ENCODE measurements around the gene BTBD16.
A peak's percentile ranks its signal among the peaks of the same experiment; 100 is the strongest.

The BTBD16 gene

GRCh38 chr10:122373721-122374120 lies 102.6 kb downstream of the BTBD16 start:
- peak; percentile 15 for DNase-seq (ENCODE audit: low spot score)

GRCh38 chr10:122374237-122374858 lies 103.3 kb downstream of the BTBD16 start, which contains the start of gene PLEKHA1:
PLEKHA1 (plus strand) TSS chr10:122374708; CDS start chr10:122393201, 18,493 bp downstream.
- DNase-seq (ENCODE audit: low spot score), result peak; percentile 92

DNA sequence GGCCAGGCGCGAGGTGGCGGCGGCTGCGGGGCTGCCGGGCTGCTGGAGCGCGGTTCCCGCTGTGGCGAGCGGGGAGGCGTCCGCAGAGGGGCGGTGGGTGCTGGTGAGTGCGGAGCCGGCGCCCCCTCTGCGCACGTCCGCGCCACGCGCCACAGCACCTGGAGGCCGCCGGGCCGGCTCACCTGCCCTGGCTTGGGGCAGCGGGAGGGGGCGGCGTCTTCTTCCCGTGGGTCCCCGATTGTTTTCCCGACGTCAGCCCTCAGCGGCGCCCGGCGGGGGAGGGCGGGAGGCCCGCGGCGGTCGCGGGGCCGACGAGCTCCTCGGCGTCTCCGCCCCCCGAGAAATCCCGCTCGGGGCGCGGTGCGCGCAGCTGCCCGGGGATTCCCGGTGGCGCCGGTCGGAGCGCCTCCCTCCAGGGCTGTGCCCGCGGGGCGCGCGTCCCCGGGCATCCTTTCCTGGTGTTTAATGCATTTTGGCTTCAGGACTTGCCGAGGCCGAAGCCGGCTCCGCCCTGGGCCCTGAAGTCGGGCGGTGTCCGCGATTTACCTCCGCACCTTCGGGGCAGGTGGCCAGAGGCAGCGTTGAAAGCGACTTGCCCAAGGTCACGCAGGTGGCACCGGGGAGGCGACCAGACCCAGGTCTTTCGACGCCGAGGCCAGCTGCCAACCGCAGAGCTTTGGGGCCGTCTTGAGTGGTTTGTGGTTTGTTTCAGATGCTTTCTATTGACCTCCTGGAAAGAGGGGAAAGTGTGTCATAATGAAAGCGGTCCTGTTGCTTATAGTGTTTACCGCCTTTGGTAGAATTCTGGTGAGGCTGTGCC lies 104.0 kb downstream of the BTBD16 start:
- peak; percentile 30 for DNase-seq (ENCODE audit: low spot score)

- DNase-seq (ENCODE audit: low spot score), result no peak
These were observed 104.6 kb downstream of the BTBD16 start for GRCh38 chr10:122375679-122376160.

GRCh38 chr10:122376364-122376961 lies 105.4 kb downstream of the BTBD16 start:
- DNase-seq (ENCODE audit: low spot score), result no peak

GRCh38 chr10:122379041-122379440 lies 107.9 kb downstream of the BTBD16 start:
- no peak for DNase-seq (ENCODE audit: low spot score)

DNA sequence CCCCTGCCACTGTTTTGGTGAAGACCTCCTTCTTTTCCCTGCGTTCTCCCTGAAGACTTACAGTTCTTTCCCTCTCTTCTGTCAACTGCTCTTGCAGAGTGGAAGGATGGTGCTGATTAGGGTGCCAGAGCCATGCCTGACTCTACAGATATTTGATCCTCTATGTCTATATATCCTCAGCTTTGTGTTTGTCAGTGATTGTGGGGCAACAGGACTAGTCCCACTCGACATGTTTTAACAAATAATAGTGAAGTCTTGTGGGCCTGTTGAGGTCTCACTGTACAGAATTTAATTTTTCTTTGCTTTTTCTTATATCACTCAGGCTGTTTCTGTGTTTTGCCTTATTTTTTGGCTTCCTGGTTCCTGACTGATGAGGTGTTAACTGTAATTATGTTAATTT lies 108.4 kb downstream of the BTBD16 start:
- no peak for DNase-seq (ENCODE audit: low spot score)

- DNase-seq (ENCODE audit: low spot score), result no peak
These were observed 109.6 kb downstream of the BTBD16 start for GRCh38 chr10:122380703-122381102.

DNA sequence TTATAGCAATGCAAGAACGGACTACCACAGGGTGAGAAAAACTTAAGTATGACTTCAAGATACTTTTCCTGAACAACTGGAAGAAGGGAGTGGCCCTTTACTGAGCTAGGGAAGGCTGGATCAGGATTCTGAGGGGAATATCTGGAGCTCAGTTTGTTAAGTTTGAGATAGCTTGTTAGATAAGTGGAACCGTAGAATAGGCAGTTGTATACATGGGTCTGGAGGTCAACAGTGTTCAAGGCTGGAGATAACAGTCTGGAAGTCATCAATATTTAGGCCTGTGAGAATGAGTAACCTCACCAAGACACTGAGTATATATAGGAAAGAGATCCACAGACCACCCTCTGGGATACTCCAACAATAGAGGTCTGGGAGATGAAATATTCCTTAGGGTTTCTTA lies 110.6 kb downstream of the BTBD16 start:
- DNase-seq (ENCODE audit: low spot score), result no peak

DNA sequence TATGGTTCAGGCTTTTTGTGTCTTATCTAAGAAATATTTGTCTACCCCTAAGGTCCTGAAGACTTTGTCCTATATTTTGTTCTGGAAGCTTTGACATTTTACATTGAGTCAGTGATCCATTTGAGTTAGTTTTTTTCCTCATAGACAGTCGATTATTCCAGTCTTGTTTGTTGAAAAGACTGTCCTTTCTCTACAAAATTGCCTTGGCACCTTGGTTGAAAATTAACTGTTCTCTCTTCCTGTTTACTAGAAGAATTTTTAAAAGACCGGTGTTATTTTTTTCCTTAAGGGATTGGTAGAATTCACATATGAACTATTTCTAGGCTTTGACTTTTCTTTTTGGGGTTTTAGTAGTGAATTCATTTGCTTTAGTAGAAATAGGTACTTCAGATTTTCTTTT lies 115.4 kb downstream of the BTBD16 start:
- no peak for DNase-seq (ENCODE audit: low spot score)

GRCh38 chr10:122387572-122387971 lies 116.5 kb downstream of the BTBD16 start:
- no peak for DNase-seq (ENCODE audit: low spot score)

Small RNA genes lying within 50 kb of the gene (small RNA-seq; reads per million reads assigned to genes)
- gene RNU6-728P, result 0 reads per million in 2 experiments

Data from SK-N-DZ (cell line).